Inferior parietal cortex (tissue), 1 donor: ENCODE results near the gene GREB1.

Source experiments
- DNase-seq: peaks from one replicate; pipeline ENCODE4 v3.0.0-alpha.2; 2016; ENCODE audit errors: extremely low spot score

GREB1 gene

GRCh38 chr2:11512431-11512830 is 21.4 kb upstream of the GREB1 start:
- no peak for DNase-seq

GRCh38 chr2:11513319-11513718 is 20.5 kb upstream of the GREB1 start:
- no peak for DNase-seq

- DNase-seq: no peak
Observed at GRCh38 chr2:11514081-11514730, 19.6 kb upstream of the GREB1 start.

- DNase-seq: no peak
Observed at GRCh38 chr2:11514904-11515303, 18.9 kb upstream of the GREB1 start.

DNA sequence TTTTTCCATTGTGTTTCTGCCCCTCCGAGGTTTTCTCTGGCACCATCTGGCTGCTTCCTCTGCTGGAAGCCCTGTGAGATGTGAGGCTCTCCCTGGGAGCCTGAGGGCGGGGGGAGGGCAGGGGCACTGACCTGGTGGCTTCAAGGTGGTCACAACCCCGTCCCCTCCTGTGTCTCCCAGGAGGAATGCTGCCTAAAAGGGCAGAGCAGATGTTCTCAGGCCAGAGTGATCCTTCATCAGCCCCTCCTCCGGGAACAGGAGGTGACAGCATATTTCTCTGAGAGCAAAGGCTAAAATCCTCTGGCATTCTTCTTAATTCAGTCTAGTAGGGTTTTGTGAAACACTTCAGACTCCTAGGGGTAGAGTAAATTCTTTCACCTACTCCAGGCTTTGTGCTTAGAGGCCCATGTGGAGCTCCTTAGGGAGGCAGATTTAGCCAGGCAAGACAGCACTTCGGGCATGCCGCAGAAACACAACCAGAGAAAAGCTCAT is 18.3 kb upstream of the GREB1 start:
- DNase-seq: no peak

DNA sequence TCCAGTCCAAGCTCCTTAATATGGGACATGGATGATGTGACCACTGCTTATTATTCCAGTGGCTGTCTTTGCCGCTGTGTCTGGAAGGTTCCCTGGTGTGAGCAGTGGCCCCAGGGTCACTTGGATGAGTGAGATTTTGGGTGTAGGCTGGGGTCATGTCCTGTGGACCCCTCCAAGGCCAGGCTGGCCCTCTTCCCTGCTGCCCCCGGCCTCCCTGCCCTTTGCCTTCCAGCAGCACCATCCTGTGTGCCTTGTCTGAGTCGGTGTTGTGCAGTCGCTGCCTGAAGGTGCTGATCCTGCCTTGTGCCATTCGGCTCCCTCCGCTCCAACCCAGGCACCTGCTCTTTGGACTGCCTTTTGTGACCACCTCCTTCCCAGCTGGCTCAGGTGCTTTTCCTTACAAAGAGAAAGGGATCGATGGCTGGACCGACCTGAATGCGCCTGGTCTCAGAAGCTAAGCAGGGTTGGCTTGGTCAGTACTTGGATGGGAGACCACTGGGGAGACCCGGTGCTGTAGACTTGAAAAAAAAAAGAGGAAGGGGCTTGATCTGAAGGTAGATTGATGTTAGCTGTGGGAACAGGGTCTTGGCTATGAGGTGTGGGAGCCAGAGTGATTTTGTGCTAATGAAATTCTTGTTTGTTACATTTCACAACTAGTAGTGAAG is 16.7 kb upstream of the GREB1 start:
- DNase-seq: no peak

GRCh38 chr2:11517906-11518305 is 15.9 kb upstream of the GREB1 start:
- no peak for DNase-seq

DNA sequence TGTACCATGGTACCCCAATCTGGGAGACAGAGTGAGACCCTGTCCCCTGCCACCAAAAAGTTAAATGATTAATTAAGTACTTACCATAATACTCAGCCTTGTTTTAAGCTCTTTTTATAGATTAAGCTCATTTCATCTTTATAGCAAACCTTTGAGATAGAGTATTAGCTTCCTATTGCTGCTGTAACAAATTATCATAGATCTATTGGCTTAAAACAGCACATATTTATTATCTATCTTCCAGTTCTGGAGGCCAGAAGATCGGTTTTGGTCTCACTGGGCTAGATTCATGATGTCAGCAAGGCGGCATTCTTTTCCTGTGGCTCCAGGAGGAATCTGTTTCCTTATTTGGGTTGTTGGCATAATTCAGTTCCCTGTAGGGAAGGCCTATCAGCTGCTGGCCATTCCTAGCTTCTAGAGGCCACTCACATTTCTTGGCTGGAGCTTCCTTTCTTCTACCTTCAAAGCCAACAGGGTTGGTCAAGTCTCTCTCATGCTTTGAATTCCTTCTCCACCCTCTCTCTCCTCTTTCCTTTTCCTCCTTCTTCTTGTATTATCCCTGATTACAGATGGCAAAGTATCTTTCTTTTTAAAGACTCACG is 13.7 kb upstream of the GREB1 start:
- no peak for DNase-seq

- DNase-seq: no peak
Observed at GRCh38 chr2:11521775-11522174, 12.1 kb upstream of the GREB1 start.

- no peak for DNase-seq
Observed at GRCh38 chr2:11524470-11524869, 9.4 kb upstream of the GREB1 start.

DNA sequence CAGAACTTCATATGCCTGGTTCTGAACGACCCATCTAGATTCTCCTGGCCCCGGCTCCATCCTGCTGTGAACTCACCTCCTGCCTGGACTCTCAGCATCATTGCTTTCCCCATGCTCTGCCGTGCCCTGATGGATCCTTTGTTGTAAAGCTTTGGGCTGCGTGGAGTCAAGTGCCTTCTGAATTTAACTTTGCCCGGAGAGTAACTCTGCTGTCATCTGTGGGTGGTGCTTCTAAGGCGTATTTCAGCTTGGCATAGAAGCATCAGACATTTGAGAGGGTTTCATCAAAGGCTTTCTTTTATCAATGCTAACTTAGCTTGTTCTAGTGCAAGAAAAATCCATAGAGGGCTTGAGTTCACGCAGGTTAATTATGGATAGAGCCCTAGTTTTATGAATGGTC is 8.1 kb upstream of the GREB1 start:
- no peak for DNase-seq

DNA sequence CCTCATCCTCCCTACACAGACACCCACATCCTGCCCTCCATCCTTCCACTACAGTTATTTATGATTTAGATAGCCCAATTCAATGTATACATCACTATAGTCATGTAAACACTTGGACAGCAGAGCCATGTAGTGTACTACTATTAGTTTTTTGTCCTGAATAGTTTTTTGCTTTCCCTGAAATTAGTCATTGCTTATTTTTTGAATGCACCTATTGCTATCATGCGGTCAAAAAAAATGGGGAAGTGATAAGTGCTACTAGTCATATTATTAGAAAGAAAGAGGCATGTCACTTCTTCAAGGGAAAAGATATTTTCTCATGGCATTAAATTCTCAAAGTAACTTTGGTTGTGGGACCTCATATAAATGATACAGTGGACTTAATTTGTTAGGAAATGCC is 6.8 kb upstream of the GREB1 start:
- no peak for DNase-seq

DNA sequence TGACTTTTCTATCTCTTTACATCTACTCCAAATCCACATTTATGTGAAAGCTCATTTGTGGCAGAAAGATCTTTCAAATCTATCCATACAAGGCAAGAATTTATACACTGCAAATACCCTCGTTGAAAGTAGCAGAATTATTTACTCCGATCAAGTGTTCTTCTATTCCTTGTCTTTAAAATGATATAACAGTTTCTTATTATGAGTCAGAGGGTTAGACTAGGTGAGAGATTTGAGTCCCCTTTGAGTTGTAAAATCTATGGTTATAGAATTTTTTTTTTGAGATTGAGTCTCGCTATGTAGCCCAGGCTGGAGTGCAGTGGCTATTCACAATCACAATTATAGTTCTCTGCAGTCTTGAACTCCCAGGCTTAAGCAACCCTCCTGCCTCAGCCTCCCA is 5.6 kb upstream of the GREB1 start:
- DNase-seq: no peak

GRCh38 chr2:11530864-11531465 is 2.9 kb upstream of the GREB1 start:
- DNase-seq: no peak

DNA sequence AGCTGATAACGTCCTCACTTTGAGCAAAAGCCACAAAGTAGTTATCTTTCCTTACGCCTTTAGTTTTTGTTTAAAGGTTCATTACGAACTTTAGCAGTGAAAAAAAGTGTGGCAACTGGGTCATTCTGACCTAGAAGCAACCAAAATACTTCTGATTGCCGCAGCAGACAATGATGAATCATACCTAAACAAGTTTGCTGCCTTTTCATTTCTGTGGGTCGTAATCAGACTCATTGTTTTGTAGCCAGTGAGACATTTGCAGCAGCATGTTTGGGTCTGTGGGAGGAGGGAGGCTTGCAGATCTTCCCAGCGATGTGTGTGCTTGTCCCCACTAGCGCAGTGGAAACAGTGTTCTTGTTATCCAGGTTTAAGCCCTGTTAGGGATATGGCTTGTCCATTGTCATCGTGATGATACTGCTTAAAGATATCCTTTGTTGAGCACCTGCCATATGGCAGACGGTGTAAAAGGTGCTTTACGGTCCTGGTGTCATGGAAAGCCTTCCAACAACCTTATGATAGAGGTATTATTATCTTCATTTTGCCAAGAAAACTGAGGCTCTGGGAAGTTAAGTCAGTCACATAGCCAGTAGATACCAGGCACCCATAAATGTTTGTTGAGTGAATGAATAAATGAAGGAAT is 1.3 kb upstream of the GREB1 start:
- DNase-seq: no peak

- DNase-seq: no peak
Observed at GRCh38 chr2:11534071-11534745, 363 bp downstream of the GREB1 start.

DNA sequence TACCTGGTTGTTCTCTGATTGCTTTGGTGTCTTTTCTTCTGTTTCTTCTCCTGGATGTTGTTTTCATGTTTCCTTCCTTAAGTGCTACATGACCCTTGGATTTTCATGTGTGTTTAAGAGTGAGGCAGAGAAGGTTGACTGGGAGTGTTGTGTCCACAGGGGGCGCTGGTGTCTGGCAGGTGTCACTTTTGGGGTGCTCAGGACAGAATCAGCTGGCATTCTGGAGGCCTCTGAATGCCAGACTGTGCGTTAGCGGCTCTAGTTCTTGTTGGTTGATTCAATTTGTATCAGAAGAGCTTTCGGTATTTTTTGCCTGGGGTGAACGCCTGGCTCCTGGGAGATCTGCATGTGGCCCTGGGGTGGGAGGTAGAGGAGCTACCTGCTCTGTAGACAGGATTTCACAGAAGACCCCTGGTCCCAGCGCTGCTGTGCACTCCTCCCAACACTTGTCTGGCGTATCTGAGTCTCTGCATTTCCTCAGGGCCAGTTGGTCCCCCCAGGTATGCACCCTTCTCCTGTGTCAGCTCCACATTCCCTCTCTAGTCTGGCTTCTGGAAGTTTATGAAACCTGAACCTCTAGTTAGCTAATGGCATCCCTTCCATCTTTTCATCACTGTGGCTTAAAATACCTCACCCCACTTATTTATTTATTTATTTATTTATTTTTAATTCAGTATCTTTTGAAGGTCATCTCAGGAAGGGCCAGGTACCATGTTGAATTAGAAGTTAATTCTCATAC is 1.1 kb downstream of the GREB1 start:
- DNase-seq: no peak

DNA sequence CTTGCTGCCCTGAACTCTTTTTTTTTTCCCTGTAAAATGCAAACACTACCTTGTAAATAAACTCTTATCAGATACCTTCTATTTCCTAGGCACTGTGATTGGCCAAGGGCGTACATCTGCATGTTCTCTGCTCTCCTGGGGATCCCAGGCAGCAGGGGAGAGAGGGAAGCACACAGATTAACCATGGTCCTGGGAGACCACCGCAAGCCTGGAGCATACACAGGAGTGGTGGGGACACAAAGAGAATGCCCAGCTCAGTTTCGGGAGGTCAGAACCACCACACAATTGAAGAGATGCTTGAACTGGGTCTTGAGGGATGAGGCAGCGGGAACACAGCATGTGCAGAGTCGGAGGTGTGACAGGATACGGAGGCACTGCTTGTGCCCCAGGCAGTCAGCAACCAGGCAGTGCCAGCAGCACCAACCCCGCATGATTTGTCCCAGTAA is 2.1 kb downstream of the GREB1 start:
- no peak for DNase-seq

- DNase-seq: no peak
Observed at GRCh38 chr2:11537951-11538350, 4.1 kb downstream of the GREB1 start.

GRCh38 chr2:11539317-11540147 is 5.7 kb downstream of the GREB1 start:
- no peak for DNase-seq
